ENCODE measurements around the gene ARHGAP28.
"Not testable (repeated sequence)": the region's sequence is repeated elsewhere in the genome, so short reads cannot be mapped to it uniquely, and the experiment has no call there.

The ARHGAP28 gene

DNA sequence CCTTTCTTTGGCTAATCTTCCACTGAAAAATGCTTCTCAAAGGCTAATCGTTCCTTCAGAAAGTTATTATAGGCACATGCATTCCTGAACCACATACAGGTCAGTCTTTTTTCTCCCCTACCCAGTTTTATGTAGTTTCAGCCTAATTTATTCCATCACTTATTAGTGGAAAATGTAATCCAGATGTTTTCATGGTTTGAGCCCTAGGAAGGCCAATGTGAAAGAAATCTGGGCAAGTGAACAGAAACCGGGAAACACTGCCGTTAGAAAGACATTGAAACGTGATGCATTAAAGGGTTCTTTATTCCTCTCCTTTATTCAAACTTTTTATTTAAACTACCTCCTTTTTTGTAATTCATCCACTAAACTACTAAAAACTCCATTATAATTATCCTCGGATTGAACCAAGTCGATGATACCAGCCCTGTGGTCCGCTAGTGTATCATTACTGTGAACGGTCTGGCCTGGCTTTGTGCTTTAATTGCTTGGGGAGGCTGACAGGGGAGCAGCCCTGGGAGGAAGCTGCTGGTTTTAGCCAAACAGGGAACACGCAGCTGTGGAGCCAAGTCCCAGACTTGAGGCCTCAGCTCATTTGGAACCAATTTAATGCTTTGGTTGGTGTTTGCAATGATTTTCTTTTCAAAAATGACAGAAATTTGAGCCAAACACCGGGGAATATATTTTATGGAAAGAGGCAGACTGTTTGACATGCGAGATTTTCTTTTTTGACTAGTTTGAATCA, 149.2 kb downstream of the ARHGAP28 start:
- no peak for DNase-seq

GRCh38 chr18:6879508-6880195, 150.1 kb downstream of the ARHGAP28 start:
- DNase-seq = no peak

DNA sequence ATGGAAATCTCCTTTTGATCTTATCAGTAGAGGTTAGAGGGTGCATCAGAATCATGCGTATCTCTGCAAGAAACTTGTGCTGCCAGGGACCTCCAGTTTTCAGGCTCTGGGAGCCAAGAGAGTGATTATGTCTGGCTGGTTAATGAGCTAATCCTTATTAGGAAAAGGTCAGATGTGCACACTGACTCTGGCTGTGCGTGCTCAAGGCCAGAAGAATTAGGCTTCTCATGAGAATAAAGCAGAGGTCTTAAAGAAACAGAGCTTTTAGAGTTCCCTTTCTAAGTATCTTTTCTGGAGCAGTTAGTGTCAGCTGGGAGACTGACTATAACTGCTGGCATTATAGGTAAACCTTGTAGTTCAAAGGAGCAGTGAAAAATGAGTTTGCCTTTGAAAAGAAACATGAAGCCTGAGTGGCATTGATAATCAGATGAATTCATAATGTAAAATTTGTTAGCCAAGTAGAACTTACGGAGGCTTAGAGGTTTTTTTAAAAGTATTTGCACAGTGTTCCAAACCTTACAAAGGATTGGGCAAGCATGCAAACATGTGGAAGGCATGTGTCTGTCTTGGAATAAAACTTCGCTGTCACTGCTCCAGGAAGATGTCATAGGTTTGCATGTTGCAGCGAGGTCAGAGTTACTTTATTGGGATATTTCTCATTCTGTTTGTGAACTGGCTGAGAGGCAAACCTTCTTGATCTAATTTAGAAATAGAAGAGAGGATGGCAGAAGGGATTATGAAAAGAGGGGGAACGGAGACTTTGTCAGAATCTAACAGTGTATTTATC, 151.7 kb downstream of the ARHGAP28 start:
- no peak for DNase-seq

GRCh38 chr18:6882401-6882800, 152.9 kb downstream of the ARHGAP28 start:
- DNase-seq = no peak

DNA sequence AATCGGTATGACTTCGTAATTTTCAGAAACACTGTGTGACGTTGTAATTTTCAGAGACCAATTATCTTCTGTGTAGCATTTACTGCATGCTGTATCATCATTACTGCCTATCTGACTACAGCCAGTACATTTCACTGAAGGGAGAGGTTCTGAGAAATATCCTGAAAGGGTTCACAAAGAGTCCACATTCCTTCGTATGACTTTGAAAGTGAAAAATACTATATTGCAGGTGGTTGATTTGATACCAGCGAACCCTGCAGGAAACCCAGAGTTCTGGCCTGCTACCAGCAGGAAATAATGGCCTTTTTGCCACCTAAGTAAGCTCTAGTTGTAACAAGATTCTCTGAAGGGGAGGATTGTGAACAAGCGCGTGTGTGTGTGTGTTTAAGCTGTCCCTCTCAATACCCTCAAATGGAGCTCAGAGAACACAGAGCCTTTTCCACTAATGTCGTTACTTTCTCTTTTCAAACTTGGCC, 155.5 kb downstream of the ARHGAP28 start:
- DNase-seq = no peak

GRCh38 chr18:6885992-6886796, 156.7 kb downstream of the ARHGAP28 start:
- peak; percentile 66 for DNase-seq

- no peak for DNase-seq
Observed at GRCh38 chr18:6886797-6887330, 157.3 kb downstream of the ARHGAP28 start.

GRCh38 chr18:6891788-6892187, 162.3 kb downstream of the ARHGAP28 start:
- no peak for DNase-seq

- no peak for DNase-seq
Observed at GRCh38 chr18:6901286-6901926, 171.9 kb downstream of the ARHGAP28 start.

DNA sequence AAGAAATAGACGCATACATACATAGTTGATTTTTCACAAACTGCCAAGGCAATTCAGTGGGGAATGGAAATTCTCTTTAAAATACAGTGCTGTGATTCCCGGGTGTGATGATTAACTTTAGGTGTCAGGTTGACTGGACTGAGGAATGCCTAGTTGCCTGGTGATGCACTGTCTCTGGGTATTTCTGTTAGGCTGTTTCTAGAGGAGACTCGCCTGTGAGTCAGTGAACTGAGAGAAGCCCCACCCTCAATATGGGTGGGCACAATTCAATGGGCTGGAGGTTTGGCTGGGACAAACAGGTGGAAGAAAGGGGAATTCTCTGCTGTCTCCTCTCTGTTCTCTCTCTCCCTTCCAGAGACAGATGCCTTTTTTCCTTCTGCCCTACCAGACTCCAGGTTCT, 187.6 kb downstream of the ARHGAP28 start:
- no peak for DNase-seq

DNA sequence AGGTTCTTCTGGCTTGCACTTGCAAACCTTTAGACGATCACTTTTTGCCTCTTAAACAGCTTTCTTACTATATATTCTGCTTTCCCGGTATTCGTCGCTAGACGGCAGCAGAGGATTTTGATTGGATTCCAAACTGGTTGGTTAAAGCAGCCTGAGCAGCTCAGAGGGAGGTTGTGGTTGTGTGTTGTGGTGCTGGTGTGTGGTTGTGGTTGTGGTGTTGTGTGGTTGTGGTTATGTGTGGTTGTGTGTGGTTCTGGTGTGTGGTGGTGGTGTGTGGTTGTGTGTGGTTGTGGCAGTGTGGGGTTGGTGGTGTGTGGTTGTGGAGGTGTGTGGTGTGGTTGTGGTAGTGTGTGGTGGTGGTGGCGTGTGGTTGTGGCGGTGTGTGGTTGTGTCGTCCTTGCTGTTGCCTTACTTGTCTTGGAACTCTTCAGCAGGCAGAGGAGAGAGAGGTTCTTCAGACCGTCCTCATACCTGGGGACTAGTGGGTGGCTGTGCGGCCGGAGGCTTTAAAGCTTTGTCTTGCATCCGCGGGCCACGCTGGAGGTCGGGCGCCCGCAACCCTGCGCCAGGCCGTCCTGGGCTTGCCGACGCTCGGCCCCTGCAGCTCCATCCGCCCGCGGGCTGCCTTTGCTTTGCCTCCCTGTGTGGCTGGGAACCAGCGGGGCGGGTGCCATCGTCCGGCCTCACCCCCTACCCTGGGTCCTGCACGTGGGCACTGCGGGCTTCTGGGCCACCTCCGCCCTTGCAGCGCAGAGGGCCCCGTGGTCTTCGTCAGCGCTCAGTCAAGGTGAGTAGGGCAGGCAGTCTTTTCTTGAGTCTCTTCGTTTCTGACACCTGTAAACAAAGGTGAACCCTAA, 190.8 kb downstream of the ARHGAP28 start:
- DNase-seq = peak; percentile 81

GRCh38 chr18:6921571-6921970, 192.1 kb downstream of the ARHGAP28 start:
- no peak for DNase-seq

DNA sequence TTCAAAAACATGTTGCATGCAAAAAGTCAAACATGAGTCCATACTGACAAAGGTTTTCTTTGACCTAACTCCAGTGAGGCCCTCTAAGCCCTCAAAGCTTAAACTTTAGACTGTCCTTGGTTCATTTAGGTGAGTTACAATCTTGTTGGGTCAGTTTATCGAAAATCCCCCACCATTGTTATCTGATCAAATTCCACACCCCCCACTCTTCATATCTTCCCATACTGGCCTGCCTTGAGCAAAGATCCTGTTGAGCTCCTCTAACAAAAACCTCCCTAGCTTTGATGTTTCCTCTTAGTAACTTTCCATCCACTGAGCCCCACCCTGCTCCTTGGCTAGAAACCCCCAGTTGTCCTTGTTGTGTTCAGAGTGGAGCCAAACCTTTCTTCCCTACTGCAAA, 193.7 kb downstream of the ARHGAP28 start:
- DNase-seq = no peak

GRCh38 chr18:6927153-6927552, 197.6 kb downstream of the ARHGAP28 start:
- no peak for DNase-seq

GRCh38 chr18:6928359-6928758, 198.8 kb downstream of the ARHGAP28 start:
- no peak for DNase-seq

DNA sequence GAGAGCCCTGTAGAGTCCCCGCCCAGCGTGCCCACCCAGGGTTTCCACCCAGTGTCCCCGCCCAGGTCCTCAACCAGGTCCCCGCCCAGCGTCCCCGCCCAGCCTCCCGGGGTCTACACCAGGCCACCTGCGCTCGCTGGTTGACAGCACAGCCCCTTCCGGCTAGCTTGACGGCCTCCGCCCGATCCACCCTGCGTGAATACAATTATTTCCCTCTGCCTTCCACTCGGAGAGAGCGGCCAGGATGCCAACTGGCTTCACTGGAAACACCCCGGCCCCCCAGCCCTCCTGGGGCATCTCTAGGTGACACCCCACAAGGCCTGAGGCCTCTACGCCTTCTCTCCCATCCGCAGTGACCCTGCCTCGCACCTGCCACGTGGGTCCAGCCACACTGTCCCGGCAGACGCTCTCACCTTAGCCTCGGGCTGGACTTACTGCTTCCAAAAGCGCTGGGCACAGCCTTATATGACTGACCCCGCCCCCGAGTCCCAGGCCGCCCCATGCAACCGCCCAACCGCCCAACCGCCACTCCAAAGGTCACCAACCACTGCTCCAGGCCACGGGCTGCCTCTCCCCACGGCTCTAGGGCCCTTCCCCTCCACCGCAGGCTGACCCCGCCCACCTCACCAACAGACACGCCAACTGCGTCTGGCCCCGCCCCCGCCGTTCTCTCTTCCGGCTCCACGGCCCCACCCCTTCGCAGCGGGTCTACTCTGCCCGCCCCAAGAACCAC, 200.0 kb downstream of the ARHGAP28 start:
- peak; percentile 15 for DNase-seq

DNA sequence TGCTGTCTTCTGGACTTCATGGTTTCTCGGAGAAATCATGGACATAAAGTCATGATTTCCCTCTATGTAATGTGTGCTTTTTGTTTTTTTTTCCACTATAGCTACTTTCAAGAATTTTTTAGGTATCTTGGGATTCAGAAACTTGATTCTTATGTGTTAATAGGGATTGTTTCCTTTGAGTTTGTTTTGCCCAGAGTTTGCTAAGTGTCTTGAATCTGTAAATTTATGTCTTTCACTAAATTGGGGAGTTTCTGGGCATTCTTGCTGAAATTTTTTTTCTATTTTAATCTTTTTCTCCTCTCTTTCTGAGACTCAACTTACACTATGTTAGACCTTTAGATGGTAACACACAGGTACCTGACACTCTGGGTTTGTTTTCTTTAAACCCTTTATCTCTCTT, 205.3 kb downstream of the ARHGAP28 start:
- no peak for DNase-seq

GRCh38 chr18:6938003-6938402, 208.5 kb downstream of the ARHGAP28 start:
- no peak for DNase-seq

GRCh38 chr18:6938403-6938802, 208.9 kb downstream of the ARHGAP28 start:
- DNase-seq = not testable (repeated sequence)

DNA sequence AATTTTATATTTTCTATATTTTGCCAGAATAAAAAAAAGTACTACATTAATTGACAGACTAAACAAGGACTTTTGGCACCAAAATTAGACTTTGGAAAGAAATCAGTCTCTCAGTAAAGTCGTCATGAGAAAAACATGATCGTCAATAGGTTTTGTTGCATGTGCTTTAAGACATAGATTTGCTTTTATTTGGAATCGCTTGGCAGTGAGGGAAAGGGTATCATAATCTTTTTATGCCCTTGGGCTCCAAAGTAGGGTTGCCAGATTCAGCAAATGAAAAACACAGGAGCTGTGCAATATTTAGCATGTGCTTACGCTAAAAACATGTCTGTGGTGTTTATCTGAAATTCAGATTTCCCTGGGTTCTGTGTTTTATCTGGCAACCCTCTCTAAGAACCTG, 210.5 kb downstream of the ARHGAP28 start:
- no peak for DNase-seq
